Mesenchymal stem cell (in vitro differentiated cells and primary cell): ENCODE results near the gene HIP1.

Experiments used
- DNase-seq: peaks from one replicate; pipeline ENCODE4 v3.0.0-alpha.2; 2013
- H2AFZ ChIP-seq: one replicate; pipeline ENCODE4 v1.6.1; 2013; ENCODE audit warnings: low read depth, mild to moderate bottlenecking, control low read depth, inconsistent platforms, low read length, moderate library complexity
- H2AK5ac ChIP-seq: 2 replicates; pipeline ENCODE4 v1.6.1; 2013; ENCODE audit warnings: low read length, moderate library complexity, mild to moderate bottlenecking, inconsistent platforms; ENCODE audit not compliant: severe bottlenecking
- H2BK120ac ChIP-seq: one replicate; pipeline ENCODE4 v1.6.1; 2013; ENCODE audit warnings: low read depth, mild to moderate bottlenecking, inconsistent platforms, low read length, moderate library complexity
- H2BK12ac ChIP-seq, 2 experiments: one replicate each; pipeline ENCODE4 v1.6.1; 2013; ENCODE audit warnings: inconsistent platforms in 2 of 2, low read length in 2 of 2, mild to moderate bottlenecking in 2 of 2, moderate library complexity in 2 of 2, control low read depth in 1 of 2
- H2BK15ac ChIP-seq: one replicate; pipeline ENCODE4 v1.6.1; 2013; ENCODE audit warnings: mild to moderate bottlenecking, low read depth, inconsistent platforms; ENCODE audit not compliant: poor library complexity, severe bottlenecking
- H2BK5ac ChIP-seq: 2 replicates; pipeline ENCODE4 v1.6.1; 2013; ENCODE audit warnings: low read depth, mild to moderate bottlenecking, low read length, control low read depth, inconsistent platforms; ENCODE audit not compliant: poor library complexity, severe bottlenecking
- H3K14ac ChIP-seq, 2 experiments: one replicate each; pipeline ENCODE4 v1.6.1; 2013; ENCODE audit warnings: inconsistent platforms in 2 of 2, low read length in 2 of 2, control low read depth in 1 of 2, mild to moderate bottlenecking in 1 of 2, moderate library complexity in 1 of 2
- H3K18ac ChIP-seq, 2 experiments: one replicate each; pipeline ENCODE4 v1.6.1; 2013; ENCODE audit warnings: inconsistent platforms in 2 of 2, low read length in 2 of 2, control low read depth in 1 of 2, low read depth in 1 of 2, mild to moderate bottlenecking in 1 of 2
- H3K23ac ChIP-seq, 2 experiments: one replicate each; pipeline ENCODE4 v1.6.1; 2013; ENCODE audit warnings: inconsistent platforms in 2 of 2, low read length in 2 of 2, mild to moderate bottlenecking in 2 of 2, moderate library complexity in 2 of 2, control low read depth in 1 of 2
- H3K27ac ChIP-seq: 2 replicates; pipeline ENCODE4 v1.5.1; 2013; ENCODE audit warnings: mild to moderate bottlenecking, moderate library complexity, low read length, control low read depth, inconsistent platforms; ENCODE audit not compliant: poor library complexity, severe bottlenecking
- H3K27me3 ChIP-seq, 2 experiments: 2 replicates each; pipeline versions ENCODE4 v1.6.1 to v1.7.0; 2013; ENCODE audit warnings: low read length in 2 of 2, mild to moderate bottlenecking in 2 of 2, moderate library complexity in 2 of 2, control low read depth in 1 of 2, inconsistent platforms in 1 of 2; ENCODE audit not compliant: control insufficient read depth in 1 of 2, insufficient read depth in 1 of 2
- H3K36me3 ChIP-seq, 2 experiments: 2 replicates each; pipeline versions ENCODE4 v1.6.1 to v1.7.0; 2013; ENCODE audit warnings: low read length in 2 of 2, control low read depth in 1 of 2, inconsistent platforms in 1 of 2, low read depth in 1 of 2, mild to moderate bottlenecking in 1 of 2; ENCODE audit not compliant: insufficient read depth in 2 of 2, control insufficient read depth in 1 of 2
- H3K4ac ChIP-seq, 2 experiments: one replicate each; pipeline ENCODE4 v1.6.1; 2013; ENCODE audit warnings: inconsistent platforms in 2 of 2, low read length in 2 of 2, mild to moderate bottlenecking in 2 of 2, moderate library complexity in 2 of 2, control low read depth in 1 of 2, low read depth in 1 of 2
- H3K4me1 ChIP-seq: 2 replicates; pipeline ENCODE4 v1.6.1; 2013; ENCODE audit warnings: low read depth, low read length, control low read depth; ENCODE audit not compliant: control insufficient read depth, insufficient read depth
- H3K4me2 ChIP-seq: 2 replicates; pipeline ENCODE4 v1.6.1; 2013; ENCODE audit warnings: low read length, mild to moderate bottlenecking, inconsistent platforms; ENCODE audit not compliant: poor library complexity, severe bottlenecking
- H3K4me3 ChIP-seq, 2 experiments: 2 replicates each; pipeline versions ENCODE4 v1.5.1 to v1.7.0; 2013; ENCODE audit warnings: low read length in 2 of 2, mild to moderate bottlenecking in 2 of 2, control low read depth in 1 of 2, low read depth in 1 of 2; ENCODE audit not compliant: insufficient read depth in 1 of 2
- H3K79me1 ChIP-seq: replicated peaks from 2 replicates; pipeline ENCODE4 v1.6.1; 2013; ENCODE audit warnings: mild to moderate bottlenecking, control low read depth, low read length, inconsistent platforms; ENCODE audit not compliant: poor library complexity, severe bottlenecking
- H3K9ac ChIP-seq: 2 replicates; pipeline ENCODE4 v1.7.0; 2013; ENCODE audit warnings: mild to moderate bottlenecking, low read length, moderate library complexity
- H3K9me3 ChIP-seq: 2 replicates; pipeline ENCODE4 v1.7.0; 2013; ENCODE audit warnings: mild to moderate bottlenecking, low read length; ENCODE audit not compliant: control insufficient read depth
- H4K8ac ChIP-seq: one replicate; pipeline ENCODE4 v1.6.1; 2013; ENCODE audit warnings: inconsistent platforms, mild to moderate bottlenecking, low read length, moderate library complexity
- H4K91ac ChIP-seq: one replicate; pipeline ENCODE4 v1.6.1; 2013; ENCODE audit warnings: mild to moderate bottlenecking, low read length, inconsistent platforms
- WGBS: methylation state at CpG from one replicate; pipeline ENCODE4 v1.1.7; 2013; ENCODE audit warnings: mixed read lengths; 5-methylcytosine and 5-hydroxymethylcytosine counted together

The HIP1 gene

DNA sequence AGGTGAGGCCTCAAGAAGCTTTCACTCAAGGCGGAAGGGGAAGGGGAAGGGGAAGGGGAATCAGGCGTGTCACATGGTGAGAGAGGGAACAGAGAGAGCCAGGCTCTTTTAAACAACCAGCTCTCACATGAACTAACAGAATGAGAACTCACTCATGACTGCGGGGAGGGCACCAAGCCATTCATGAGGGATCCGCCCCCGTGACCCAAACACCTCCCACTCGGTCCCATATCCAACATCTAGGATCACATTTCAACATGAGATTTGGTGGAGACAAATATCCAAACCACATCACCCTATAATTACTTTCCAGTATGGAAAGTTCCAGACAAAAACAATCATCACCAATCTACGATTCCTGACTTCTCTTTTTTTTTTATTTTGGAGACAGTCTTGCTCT, 22.9 kb downstream of the HIP1 start:
- Histone ChIP-seq H3K4me1 (peaks cover 3% of the 10 kb centered on the region), H2AFZ (no peak overlapping the region), H3K18ac (peak overlapping the region in 1 of 2 experiments; percentile 5), H3K9ac (no peak overlapping the region), H3K9me3 (no peaks in the 10 kb centered on the region), H3K36me3 (peaks cover 0 to 3% of the 10 kb centered on the region in 2 experiments), H2BK120ac (no peak overlapping the region), H3K79me1 (peaks cover 12% of the 10 kb centered on the region), H4K8ac (no peak overlapping the region), H3K4ac (no peak overlapping the region), H3K27ac (no peak overlapping the region), H4K91ac (no peak overlapping the region), H3K4me3 (no peak overlapping the region), H2BK5ac (no peak overlapping the region), H2AK5ac (no peak overlapping the region), H3K14ac (no peak overlapping the region), H3K4me2 (no peak overlapping the region), H2BK15ac (no peak overlapping the region), H3K27me3 (no peaks in the 10 kb centered on the region), H2BK12ac (no peak overlapping the region), H3K23ac (no peak overlapping the region)
- no peak for DNase-seq
- WGBS = 97% methylated on average over 6 of the region's 7 CpGs

DNA sequence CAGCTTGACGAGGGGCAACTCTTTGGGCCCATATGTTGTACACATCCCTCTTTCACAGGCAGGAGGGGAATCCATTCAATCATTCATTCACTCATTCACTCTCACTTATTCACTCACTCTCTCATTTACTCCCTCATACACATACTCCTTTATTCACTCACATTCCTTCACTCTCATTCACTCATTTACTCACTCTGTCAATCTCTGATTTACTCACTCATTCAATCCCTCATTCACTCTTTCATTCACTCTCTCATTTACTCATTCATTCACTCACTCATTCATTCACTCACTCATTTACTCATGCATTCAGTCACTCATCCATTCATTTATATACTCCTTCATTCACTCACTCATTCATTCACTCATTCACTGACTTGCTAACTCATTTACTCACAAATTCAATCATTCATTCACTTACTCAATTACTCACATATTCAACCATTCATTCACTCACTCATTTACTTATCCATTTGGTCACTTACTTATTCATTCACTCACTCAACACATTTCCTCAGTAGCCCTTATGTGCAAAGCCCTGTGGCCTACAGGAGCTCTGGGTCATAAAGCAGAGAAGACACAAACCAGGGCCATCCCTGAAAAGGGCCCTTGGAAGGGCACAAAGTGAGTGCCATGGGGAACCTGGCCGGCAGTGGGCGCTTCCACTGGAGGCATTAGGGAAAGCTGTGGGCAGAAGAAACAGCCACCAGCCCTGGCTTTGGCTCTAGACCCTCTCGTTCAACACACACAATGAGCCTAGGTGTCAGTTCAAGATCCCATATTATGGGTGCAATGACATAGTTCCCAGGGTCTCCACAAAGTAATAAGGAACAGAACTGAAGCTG, 26.0 kb downstream of the HIP1 start:
- peak overlapping the region; percentile 68 for H3K27ac ChIP-seq
- no peak overlapping the region for H3K4me2 ChIP-seq
- H3K9ac ChIP-seq = no peak overlapping the region
- H2BK120ac ChIP-seq = no peak overlapping the region
- peaks cover 7% of the 10 kb centered on the region for H3K79me1 ChIP-seq
- no peaks in the 10 kb centered on the region for H3K27me3 ChIP-seq
- no peaks in the 10 kb centered on the region for H3K36me3 ChIP-seq
- H3K18ac ChIP-seq = peak overlapping the region; percentile 60 to 81
- 65% methylated on average over 4 of the region's 4 CpGs for WGBS
- peaks cover 3% of the 10 kb centered on the region for H3K4me1 ChIP-seq
- no peak overlapping the region for H2BK15ac ChIP-seq
- peak overlapping the region; percentile 41 for H2AK5ac ChIP-seq
- H2BK12ac ChIP-seq = peak overlapping the region; percentile 28 to 84
- no peak overlapping the region for H4K91ac ChIP-seq
- no peak overlapping the region for H3K23ac ChIP-seq
- no peak overlapping the region for H3K4me3 ChIP-seq
- DNase-seq = no peak
- H2BK5ac ChIP-seq = no peak overlapping the region
- no peak overlapping the region for H2AFZ ChIP-seq
- H3K14ac ChIP-seq = no peak overlapping the region
- peak overlapping the region; percentile 1 to 32 for H3K4ac ChIP-seq
- H4K8ac ChIP-seq = no peak overlapping the region
- peaks cover 17% of the 10 kb centered on the region for H3K9me3 ChIP-seq

DNA sequence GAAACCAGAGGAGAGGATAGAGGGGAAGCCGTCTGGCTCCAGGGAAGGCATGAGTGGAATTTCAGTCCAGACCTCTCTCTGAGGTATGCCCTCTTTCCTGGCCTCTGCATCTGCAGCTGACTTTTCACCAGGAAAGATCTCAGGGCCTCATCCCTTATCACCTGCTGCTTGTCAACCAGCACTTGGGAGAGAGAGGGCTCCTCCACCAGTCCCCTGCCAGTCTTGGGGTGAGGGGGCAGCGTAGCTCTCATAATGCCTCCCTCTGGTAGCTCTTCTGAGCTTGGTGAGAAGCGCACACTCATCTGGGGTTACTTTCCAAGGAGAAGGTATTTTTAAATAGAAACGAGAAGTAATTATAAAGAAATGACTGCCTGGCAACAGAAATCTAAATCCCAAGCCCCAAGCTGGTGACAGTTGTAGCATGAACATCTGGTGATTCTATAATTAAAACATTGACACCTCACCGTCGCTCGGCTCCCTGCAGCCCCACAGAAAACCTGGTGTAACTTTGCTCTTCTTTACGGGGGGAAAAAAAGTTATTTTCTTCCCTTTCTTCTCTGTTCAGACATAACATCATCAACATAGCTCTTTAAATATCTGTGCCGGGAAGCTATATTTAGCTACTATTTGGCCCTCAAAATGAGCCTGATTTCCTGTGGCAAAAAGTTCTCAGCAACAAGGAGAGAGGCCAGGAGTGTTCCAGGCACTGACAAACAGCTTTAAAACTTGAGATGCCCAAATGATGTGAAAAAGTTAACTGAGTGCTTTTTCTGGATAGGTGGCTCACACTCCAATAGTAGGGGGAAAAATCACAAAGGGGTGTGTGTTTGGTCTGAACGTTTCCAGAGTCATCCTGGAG, 26.9 kb downstream of the HIP1 start:
- H3K36me3 ChIP-seq = no peaks in the 10 kb centered on the region
- H2AFZ ChIP-seq = no peak overlapping the region
- H2BK12ac ChIP-seq = peak overlapping the region; percentile 84 to 95
- peaks cover 3% of the 10 kb centered on the region for H3K4me1 ChIP-seq
- peaks cover 7% of the 10 kb centered on the region for H3K79me1 ChIP-seq
- H2BK120ac ChIP-seq = peak overlapping the region; percentile 71
- no peak overlapping the region for H2AK5ac ChIP-seq
- peak; percentile 73 for DNase-seq
- peak overlapping the region; percentile 8 for H2BK5ac ChIP-seq
- no peak overlapping the region for H3K14ac ChIP-seq
- H4K91ac ChIP-seq = peak overlapping the region; percentile 25
- peaks cover 17% of the 10 kb centered on the region for H3K9me3 ChIP-seq
- H3K4me2 ChIP-seq = no peak overlapping the region
- no peak overlapping the region for H3K23ac ChIP-seq
- no peak overlapping the region for H3K4me3 ChIP-seq
- no peaks in the 10 kb centered on the region for H3K27me3 ChIP-seq
- H2BK15ac ChIP-seq = peak overlapping the region; percentile 99
- 54% methylated on average over 10 of the region's 10 CpGs for WGBS
- H3K4ac ChIP-seq = peak overlapping the region in 1 of 2 experiments; percentile 1
- H3K9ac ChIP-seq = no peak overlapping the region
- H4K8ac ChIP-seq = peak overlapping the region; percentile 49
- peak overlapping the region; percentile 68 for H3K27ac ChIP-seq
- peak overlapping the region; percentile 28 to 83 for H3K18ac ChIP-seq

DNA sequence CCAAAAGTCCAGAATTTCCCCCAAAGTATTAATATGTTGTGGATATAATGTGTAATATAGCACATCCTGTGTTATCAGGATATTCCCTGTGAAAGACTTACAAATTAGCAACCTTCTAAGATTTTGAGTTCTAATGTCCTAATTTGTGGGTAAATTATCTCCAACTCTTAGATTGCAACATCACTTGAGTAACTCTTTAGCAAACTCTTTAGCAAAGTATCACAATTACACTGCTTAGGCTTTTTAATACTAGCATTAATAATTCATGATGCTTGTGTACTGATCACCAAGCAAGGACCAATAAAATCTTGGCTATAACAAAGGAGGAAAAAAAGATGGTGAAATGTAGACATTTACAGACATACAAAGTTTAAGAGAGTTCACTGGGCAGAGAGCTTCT, 27.7 kb downstream of the HIP1 start:
- peaks cover 17% of the 10 kb centered on the region for H3K9me3 ChIP-seq
- peak; percentile 26 for DNase-seq
- no peak overlapping the region for H4K91ac ChIP-seq
- peak overlapping the region; percentile 68 for H3K27ac ChIP-seq
- no peak overlapping the region for H2BK12ac ChIP-seq
- no peak overlapping the region for H2BK15ac ChIP-seq
- H3K4me2 ChIP-seq = no peak overlapping the region
- H3K36me3 ChIP-seq = no peaks in the 10 kb centered on the region
- H3K23ac ChIP-seq = no peak overlapping the region
- no peak overlapping the region for H2AK5ac ChIP-seq
- peaks cover 3% of the 10 kb centered on the region for H3K4me1 ChIP-seq
- no peak overlapping the region for H3K14ac ChIP-seq
- H3K27me3 ChIP-seq = no peaks in the 10 kb centered on the region
- H2AFZ ChIP-seq = no peak overlapping the region
- no peak overlapping the region for H3K18ac ChIP-seq
- H2BK5ac ChIP-seq = no peak overlapping the region
- H3K9ac ChIP-seq = no peak overlapping the region
- H4K8ac ChIP-seq = no peak overlapping the region
- H2BK120ac ChIP-seq = no peak overlapping the region
- no peak overlapping the region for H3K4me3 ChIP-seq
- peaks cover 7% of the 10 kb centered on the region for H3K79me1 ChIP-seq
- no peak overlapping the region for H3K4ac ChIP-seq
